Lower leg skin (tissue), 3 donors: Measurements from ENCODE around the gene AGPAT1.

Experiments
- POLR2A ChIP-seq, 2 donors: fragments of 450-650 bp; IDR thresholded peaks; one replicate each; pipeline ENCODE4 v1.6.1; 2016 to 2017; ENCODE audit warnings: antibody characterized with exemption in 2 of 2, mild to moderate bottlenecking in 1 of 2, moderate library complexity in 1 of 2
- TF ChIP-seq, protein P1 (sequence below), 3 donors: fragments of 450-650 bp; IDR thresholded peaks; one replicate each; pipeline ENCODE4 v1.5.1; 2016; ENCODE audit warnings: antibody characterized with exemption in 3 of 3, mild to moderate bottlenecking in 3 of 3, moderate library complexity in 2 of 3

DNA sequence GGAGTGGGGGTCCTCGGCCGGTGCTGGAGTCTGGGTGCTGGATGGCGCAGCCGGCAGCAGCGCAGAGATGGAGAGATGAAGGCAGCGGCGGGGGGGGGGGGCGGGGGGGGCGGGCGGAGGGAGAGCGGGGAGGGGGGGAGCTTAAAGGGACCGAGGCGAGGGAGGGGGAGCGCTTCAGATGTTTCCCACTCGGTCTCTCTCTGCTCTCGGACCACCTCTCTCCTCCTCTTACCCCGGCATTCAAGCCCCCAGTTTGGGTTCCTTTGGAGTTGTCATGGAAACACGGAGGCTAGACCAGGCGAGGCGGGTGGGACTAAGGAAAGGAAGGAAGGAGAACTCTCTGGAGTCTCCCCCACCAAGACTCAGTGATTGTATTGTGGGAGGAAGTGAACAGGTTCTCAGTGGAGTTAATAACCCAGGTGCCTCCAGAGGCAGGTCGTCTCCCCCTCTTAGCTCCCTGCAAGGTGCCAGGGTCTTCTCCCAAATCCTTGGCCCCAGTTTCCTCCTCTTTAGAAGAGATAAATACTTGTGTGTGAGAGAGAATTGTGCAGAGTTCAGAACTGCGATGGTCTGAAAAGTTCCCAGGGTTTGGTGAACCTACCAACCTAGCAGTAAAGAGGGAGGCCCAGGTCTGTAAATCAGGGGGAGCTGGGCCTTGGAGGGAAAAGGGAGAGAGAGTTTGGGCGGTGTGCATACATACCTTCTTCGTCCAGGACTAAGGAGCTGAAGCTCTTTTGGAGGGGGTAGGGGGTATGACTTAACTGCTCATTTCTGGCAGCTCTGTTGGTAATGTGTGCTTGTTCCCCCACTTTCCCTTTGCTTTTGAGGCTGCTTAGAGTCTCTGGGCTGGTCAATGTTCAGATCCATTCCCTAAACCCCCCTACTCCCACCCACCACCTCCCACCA, 23.8 kb downstream of the AGPAT1 start, which contains the start of gene PRRT1:
- TF ChIP-seq, protein P1, sequence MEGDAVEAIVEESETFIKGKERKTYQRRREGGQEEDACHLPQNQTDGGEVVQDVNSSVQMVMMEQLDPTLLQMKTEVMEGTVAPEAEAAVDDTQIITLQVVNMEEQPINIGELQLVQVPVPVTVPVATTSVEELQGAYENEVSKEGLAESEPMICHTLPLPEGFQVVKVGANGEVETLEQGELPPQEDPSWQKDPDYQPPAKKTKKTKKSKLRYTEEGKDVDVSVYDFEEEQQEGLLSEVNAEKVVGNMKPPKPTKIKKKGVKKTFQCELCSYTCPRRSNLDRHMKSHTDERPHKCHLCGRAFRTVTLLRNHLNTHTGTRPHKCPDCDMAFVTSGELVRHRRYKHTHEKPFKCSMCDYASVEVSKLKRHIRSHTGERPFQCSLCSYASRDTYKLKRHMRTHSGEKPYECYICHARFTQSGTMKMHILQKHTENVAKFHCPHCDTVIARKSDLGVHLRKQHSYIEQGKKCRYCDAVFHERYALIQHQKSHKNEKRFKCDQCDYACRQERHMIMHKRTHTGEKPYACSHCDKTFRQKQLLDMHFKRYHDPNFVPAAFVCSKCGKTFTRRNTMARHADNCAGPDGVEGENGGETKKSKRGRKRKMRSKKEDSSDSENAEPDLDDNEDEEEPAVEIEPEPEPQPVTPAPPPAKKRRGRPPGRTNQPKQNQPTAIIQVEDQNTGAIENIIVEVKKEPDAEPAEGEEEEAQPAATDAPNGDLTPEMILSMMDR (IDR thresholded peaks at IDR 0.05): no peak
- no peak for TF ChIP-seq POLR2A (IDR thresholded peaks at IDR 0.05)
